Placental pericyte (primary cell): Measurements from ENCODE around the gene RDH11. TPM values are rescaled to one million over a fixed set of nuclear protein-coding genes. Genes with fewer than 3 reads are reported as not detected.

ENCODE experiments used
- small RNA-seq: library from RNA; depleted of rRNA; stranded (forward); fragments of <200 nt; gene quantifications from one replicate; pipeline ENCODE3, GENCODE V24; 2012; ENCODE audit warnings: low replicate concordance
- total RNA-seq: library from RNA; depleted of rRNA; stranded (reverse); fragments of >200 nt; gene quantifications from 2 replicates; pipeline ENCODE4 v1.2.3, GENCODE V29; 2012

Gene RDH11
- total RNA-seq: 97.2 and 147 TPM in 2 replicates

GRCh38 chr14:67695394-67695949 lies at the start of gene RDH11:
TSS of gene RDH11 (minus strand) at chr14:67695764. CDS start at chr14:67695703, 61 bp downstream.

GRCh38 chr14:67701492-67701891 lies 5.9 kb upstream of the RDH11 start, which contains the start of gene RDH12:
TSS of gene RDH12 (plus strand) at chr14:67701886. CDS start at chr14:67722643, 20,757 bp downstream.

GRCh38 chr14:67674480-67675218 lies 20.9 kb downstream of the RDH11 start, which contains the start of gene VTI1B:
TSS of gene VTI1B (minus strand) at chr14:67674632. CDS start at chr14:67674489, 143 bp downstream.

Small RNA genes lying within 50 kb of the gene (small RNA-seq; reads per million reads assigned to genes)
- gene AL049779.3: not detected
- gene RN7SL369P: not detected
- gene RNA5SP386: not detected

Other genes starting within 250 kb of the RDH11 start
- gene TMEM229B, start 207.0 kb downstream of the RDH11 start, total RNA-seq: 0.43 and 0.88 TPM in 2 replicates
- gene PLEKHH1, start 162.5 kb downstream of the RDH11 start, total RNA-seq: 1.1 and 1.3 TPM in 2 replicates
- gene PIGH, start 95.5 kb downstream of the RDH11 start, total RNA-seq: 10.9 and 17.3 TPM in 2 replicates
- 8.0 and 9.2 TPM in 2 replicates for gene ARG2, start 75.8 kb downstream of the RDH11 start, total RNA-seq
- 43.1 and 57.6 TPM in 2 replicates for gene VTI1B, start 21.1 kb downstream of the RDH11 start, total RNA-seq
- gene RDH12, start 6.1 kb upstream of the RDH11 start, total RNA-seq: under 0.01 TPM in 1 of 2 replicates, not detected in the other
- 35.2 and 42.5 TPM in 2 replicates for gene ZFYVE26, start 120.8 kb upstream of the RDH11 start, total RNA-seq
- 22.8 and 38.1 TPM in 2 replicates for gene RAD51B, start 124.0 kb upstream of the RDH11 start, total RNA-seq